Gastrocnemius medialis (tissue), 4 donors: ENCODE data around the gene FOXL1. TPM values are rescaled to one million over a fixed set of nuclear protein-coding genes. Genes with fewer than 3 reads are reported as not detected.

Experiments used
- ATAC-seq, 2 donors: fragments of 150-250 bp; one replicate each; pipeline ENCODE4 v1.9.1; 2016
- DNase-seq, 2 donors: peaks; one replicate each; pipeline ENCODE4 v3.0.0-alpha.2; 2019
- H3K27ac ChIP-seq, 4 donors: fragments of 200-600 bp; sonication (generic); 1 replicate in 1 of 4; 2 replicates in 3 of 4; pipeline ENCODE4 v1.5.1; 2016 to 2018; ENCODE audit warnings: mild to moderate bottlenecking in 2 of 4, moderate library complexity in 1 of 4
- H3K27me3 ChIP-seq, 3 donors: fragments of 200-600 bp; sonication (generic) in 2 of 3; 1 replicate in 1 of 3; 2 replicates in 2 of 3; pipeline versions ENCODE4 v1.5.1 to v1.6.0; 2016 to 2019; ENCODE audit warnings: mild to moderate bottlenecking in 1 of 3, moderate library complexity in 1 of 3
- H3K36me3 ChIP-seq, 2 donors: fragments of 200-600 bp; sonication (generic) in 1 of 2; one replicate each; pipeline ENCODE4 v1.5.1; 2017 to 2018
- H3K4me1 ChIP-seq, 2 donors: fragments of 200-600 bp; sonication (generic) in 1 of 2; one replicate each; pipeline ENCODE4 v1.5.1; 2016 to 2017; ENCODE audit warnings: mild to moderate bottlenecking in 2 of 2
- H3K4me3 ChIP-seq, 4 donors: fragments of 200-600 bp; sonication (generic) in 3 of 4; 1 replicate in 1 of 4; 2 replicates in 3 of 4; pipeline ENCODE4 v1.5.1; 2016 to 2019; ENCODE audit warnings: mild to moderate bottlenecking in 2 of 4
- H3K9me3 ChIP-seq, 3 donors: fragments of 200-600 bp; sonication (generic) in 2 of 3; 1 replicate in 1 of 3; 2 replicates in 2 of 3; pipeline ENCODE4 v1.5.1; 2016 to 2019
- CTCF ChIP-seq, 5 experiments: fragments of 450-650 bp in 3 of 5; fragments of 200-600 bp in 2 of 5; sonication (generic) in 2 of 5; IDR thresholded peaks in 4 of 5; conservative IDR thresholded peaks in 1 of 5; 1 replicate in 4 of 5; 2 replicates in 1 of 5; pipeline ENCODE4 v1.5.1; 2016 to 2019; ENCODE audit warnings: antibody characterized with exemption in 5 of 5, mild to moderate bottlenecking in 3 of 5, moderate library complexity in 3 of 5
- POLR2A ChIP-seq, 2 donors: fragments of 450-650 bp; IDR thresholded peaks; one replicate each; pipeline ENCODE4 v1.6.1; 2017; ENCODE audit warnings: antibody characterized with exemption in 2 of 2, mild to moderate bottlenecking in 2 of 2, moderate library complexity in 2 of 2
- in situ Hi-C, 4 donors: fragments of 200-750 bp; cut with MboI; loops; one replicate each; pipeline versions ENCODE4 v1.15.0 to v1.8.0; 2017; ENCODE audit warnings: low sequenced_read_pairs in 4 of 4
- intact Hi-C: fragments of 100-400 bp; cut with DNase I; formaldehyde crosslinking; loops from one replicate; pipeline ENCODE4 v1.15.1; 2023; ENCODE audit warnings: low total_unique reads
- total RNA-seq, 4 donors: library from RNA; depleted of rRNA; stranded (reverse); fragments of >200 nt; gene quantifications; one replicate each; pipeline versions ENCODE4 v1.1.0 to v1.2.3, GENCODE V29; 2016

The FOXL1 gene
- total RNA-seq, 4 donors from 2014 or later, result 2.0 to 5.9 (median 3.3) TPM

DNA sequence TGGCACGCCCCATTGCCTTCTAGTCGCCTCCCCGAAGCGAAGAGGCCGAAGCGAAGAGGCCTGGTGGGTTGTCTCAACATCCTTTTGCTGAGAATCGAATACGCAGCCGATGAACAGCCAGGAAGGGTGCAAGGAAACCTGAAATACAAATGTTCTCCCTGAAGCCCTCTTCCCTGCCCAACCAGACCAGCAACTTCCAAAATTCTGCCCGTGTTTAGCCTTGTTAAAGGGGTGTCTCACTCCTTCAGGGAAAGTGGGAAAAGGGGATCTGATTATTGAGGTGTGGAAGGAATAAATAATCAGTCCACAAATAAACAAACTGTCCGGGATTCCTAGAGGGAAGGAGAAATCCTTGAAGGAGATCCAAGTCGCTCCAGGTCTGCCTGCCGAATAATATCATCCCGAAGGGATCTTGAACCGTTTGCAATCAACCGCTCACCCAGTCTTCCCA lies 13.1 kb upstream of the FOXL1 start:
- TF ChIP-seq POLR2A (IDR thresholded peaks at IDR 0.05) (no peak), CTCF (IDR thresholded peaks at IDR 0.05 in 4 of 5, conservative IDR thresholded peaks at IDR 0.05 in 1 of 5) (no peak)
- in situ Hi-C loops, result loop anchor here (5.0 to 25.0 kb wide), 7 partner anchors 310 to 822 kb away; partner anchors contain the start of genes FBXO31 (in 1 of the 4) and MAP1LC3B (in 1 of the 4)
- intact Hi-C loops, result no loop called here
- Histone ChIP-seq H3K4me3 (no peak overlapping the region), H3K9me3 (no peaks in the 10 kb centered on the region), H3K36me3 (no peaks in the 10 kb centered on the region), H3K4me1 (peaks cover 0 to 6% of the 10 kb centered on the region in 2 donors), H3K27me3 (peaks cover 55 to 58% (median 56%) of the 10 kb centered on the region in 3 donors), H3K27ac (no peak overlapping the region)
- DNase-seq (no peak), ATAC-seq (no peak)

- Histone ChIP-seq H3K27ac (no peak overlapping the region), H3K4me1 (peaks cover 0 to 6% of the 10 kb centered on the region in 2 donors), H3K36me3 (no peaks in the 10 kb centered on the region), H3K9me3 (no peaks in the 10 kb centered on the region), H3K4me3 (peak overlapping the region in 2 of 4 donors; percentile 27 to 49), H3K27me3 (peaks cover 61 to 64% (median 62%) of the 10 kb centered on the region in 3 donors)
- ATAC-seq (no peak), DNase-seq (no peak)
- no peak for TF ChIP-seq POLR2A (IDR thresholded peaks at IDR 0.05)
- TF ChIP-seq CTCF (IDR thresholded peaks at IDR 0.05 in 4 of 5, conservative IDR thresholded peaks at IDR 0.05 in 1 of 5), result no peak
- intact Hi-C loops (no loop called here), in situ Hi-C loops (loop anchor here (5.0 to 25.0 kb wide), 7 partner anchors 309 to 821 kb away; partner anchors contain the start of genes FBXO31 (in 1 of the 4) and MAP1LC3B (in 1 of the 4))
Observed at GRCh38 chr16:86565644-86566511, 12.5 kb upstream of the FOXL1 start.

DNA sequence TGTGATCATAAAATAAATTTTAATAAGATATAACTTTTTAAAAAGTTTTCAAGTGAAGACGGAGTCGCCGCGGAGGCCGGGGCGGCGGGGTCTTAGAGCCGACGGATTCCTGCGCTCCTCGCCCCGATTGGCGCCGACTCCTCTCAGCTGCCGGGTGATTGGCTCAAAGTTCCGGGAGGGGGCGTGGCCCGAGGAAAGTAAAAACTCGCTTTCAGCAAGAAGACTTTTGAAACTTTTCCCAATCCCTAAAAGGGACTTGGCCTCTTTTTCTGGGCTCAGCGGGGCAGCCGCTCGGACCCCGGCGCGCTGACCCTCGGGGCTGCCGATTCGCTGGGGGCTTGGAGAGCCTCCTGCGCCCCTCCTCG lies 11.8 kb upstream of the FOXL1 start, which contains the start of gene FOXC2:
FOXC2 (plus strand) TSS at position 229 of the 365 bp plus-strand sequence. CDS start 507 bp downstream, outside the sequence.
- in situ Hi-C loops (loop anchor here (5.0 to 25.0 kb wide), 7 partner anchors 308 to 821 kb away; partner anchors contain the start of genes FBXO31 (in 1 of the 4) and MAP1LC3B (in 1 of the 4)), intact Hi-C loops (no loop called here)
- Histone ChIP-seq H3K27me3 (peaks cover 68 to 71% (median 69%) of the 10 kb centered on the region in 3 donors), H3K4me1 (peaks cover 0 to 6% of the 10 kb centered on the region in 2 donors), H3K9me3 (no peaks in the 10 kb centered on the region), H3K36me3 (no peaks in the 10 kb centered on the region), H3K4me3 (peak within 1 kb of the TSS; percentile 27 to 49 (median 32)), H3K27ac (peak within 1 kb of the TSS in 3 of 4 donors; percentile 44 to 59 (median 53))
- ATAC-seq (no peak), DNase-seq (peak in 1 of 2 donors; percentile 42)
- TF ChIP-seq CTCF (IDR thresholded peaks at IDR 0.05 in 4 of 5, conservative IDR thresholded peaks at IDR 0.05 in 1 of 5), result no peak
- TF ChIP-seq POLR2A (IDR thresholded peaks at IDR 0.05), result peak in 1 of 2 donors; percentile 39

- Histone ChIP-seq H3K27ac (peak overlapping the region in 3 of 4 donors; percentile 44 to 59 (median 53)), H3K36me3 (no peaks in the 10 kb centered on the region), H3K4me3 (peak overlapping the region; percentile 27 to 49 (median 32)), H3K4me1 (peaks cover 0 to 6% of the 10 kb centered on the region in 2 donors), H3K9me3 (no peaks in the 10 kb centered on the region), H3K27me3 (peaks cover 74 to 77% (median 74%) of the 10 kb centered on the region in 3 donors)
- in situ Hi-C loops, result loop anchor here (5.0 to 25.0 kb wide), 7 partner anchors 308 to 820 kb away; partner anchors contain the start of genes FBXO31 (in 1 of the 4) and MAP1LC3B (in 1 of the 4)
- intact Hi-C loops, result no loop called here
- TF ChIP-seq CTCF (IDR thresholded peaks at IDR 0.05 in 4 of 5, conservative IDR thresholded peaks at IDR 0.05 in 1 of 5) (peak in 1 of 5 experiments; percentile 2), POLR2A (IDR thresholded peaks at IDR 0.05) (no peak)
- ATAC-seq (no peak), DNase-seq (no peak)
Observed at GRCh38 chr16:86566966-86567700, 11.2 kb upstream of the FOXL1 start.
